HG03039 (cell line): ENCODE measurements around the gene FRMD8.

Experiments used
- ATAC-seq: cut with Tn5 transposase; IDR thresholded peaks from one replicate; pipeline ENCODE4 v1.9.1; 2021; ENCODE audit warnings: mild to moderate bottlenecking, moderate library complexity; ENCODE audit not compliant: unreplicated experiment

Gene FRMD8

DNA sequence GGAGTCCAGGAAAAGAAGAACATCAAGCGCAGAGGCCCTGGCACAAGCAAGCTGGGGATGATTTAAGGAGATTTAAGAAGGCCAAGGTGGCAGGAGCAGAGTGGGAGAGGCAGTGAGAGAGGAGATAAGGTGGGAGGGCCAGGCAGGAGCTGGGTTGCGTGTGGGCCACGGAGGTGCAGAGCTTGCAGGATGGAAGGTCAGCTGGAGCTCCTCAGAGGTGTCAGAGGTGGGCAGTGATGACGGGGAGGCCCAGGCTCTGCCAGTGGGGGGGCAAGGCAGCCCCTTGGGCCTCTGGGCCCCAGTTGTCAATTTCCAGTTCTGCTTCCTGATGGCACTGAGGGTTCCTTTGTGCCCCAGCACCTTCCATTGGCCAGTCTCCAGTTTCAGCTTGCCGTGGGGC, 6.5 kb downstream of the FRMD8 start:
- ATAC-seq: no peak

DNA sequence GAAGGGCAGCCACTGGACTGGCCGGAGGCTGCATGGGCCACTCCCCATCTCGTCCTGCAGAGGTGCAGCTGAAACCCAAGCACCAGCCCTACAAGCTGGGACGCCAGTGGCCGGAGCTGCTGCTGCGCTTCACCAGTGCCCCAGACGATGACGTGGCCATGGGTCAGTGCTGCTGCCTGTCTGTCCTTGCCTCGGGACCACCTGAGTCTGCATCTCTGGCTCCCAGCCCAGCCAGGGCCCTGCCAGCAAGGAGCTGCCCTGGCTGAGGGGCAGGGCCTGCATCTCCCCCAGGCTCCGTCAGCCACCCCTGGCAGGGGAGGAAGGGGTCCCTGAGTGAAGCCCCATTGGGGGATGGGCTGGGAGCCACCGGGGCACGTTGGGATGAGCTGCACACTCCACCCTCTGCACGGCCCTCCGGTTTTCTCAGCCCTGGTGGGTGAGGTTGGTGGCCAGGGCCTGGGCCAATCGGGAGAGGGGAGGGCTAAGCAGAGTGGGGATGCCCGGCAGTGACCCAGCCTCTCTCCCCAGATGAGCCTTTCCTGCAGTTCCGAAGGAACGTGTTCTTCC, 7.2 kb downstream of the FRMD8 start:
- ATAC-seq: no peak

DNA sequence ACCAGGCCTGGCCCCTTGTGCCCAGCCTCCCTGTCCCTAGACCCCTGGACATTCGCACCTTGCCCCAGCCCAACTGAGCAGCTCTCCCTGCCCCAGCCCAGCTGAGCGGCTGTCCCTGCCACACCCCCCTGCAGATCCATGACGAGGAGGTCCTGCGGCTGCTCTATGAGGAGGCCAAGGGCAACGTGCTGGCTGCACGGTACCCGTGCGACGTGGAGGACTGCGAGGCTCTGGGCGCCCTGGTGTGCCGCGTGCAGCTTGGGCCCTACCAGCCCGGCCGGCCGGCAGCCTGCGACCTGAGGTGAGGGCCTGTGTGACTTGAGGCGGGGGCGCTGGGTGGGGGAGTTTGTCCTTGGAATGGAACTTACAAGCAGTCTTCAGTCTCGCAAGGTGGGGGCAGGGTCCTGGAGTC, 7.7 kb downstream of the FRMD8 start:
- ATAC-seq: no peak

DNA sequence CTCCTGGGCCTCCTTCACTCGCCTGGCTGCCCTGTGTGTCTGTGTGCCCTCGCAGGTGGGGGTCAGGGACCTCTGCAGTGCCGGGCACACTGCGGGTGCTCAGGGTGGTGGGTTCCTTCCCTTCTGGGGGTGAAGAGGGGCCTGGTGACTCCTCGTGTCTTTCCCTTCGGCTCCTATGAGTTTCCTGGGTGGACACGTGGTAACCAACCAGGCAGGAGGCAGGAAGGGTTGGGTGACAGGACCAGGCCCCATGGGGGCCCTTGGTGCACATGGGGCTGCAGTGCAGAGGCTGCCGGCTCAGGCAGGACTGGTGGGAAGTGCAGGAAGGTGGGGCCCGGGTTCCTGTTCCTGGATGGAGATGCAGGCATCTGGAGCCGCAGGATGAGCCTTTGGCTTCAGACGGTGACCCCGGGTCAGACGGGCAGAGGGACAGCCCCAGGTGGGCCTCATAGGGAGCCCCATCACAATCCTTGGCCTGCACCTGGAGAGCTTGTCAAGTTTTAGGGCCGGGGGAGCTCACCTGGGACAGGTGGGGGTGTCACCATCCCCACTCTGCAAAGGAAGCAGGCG, 9.6 kb downstream of the FRMD8 start:
- no peak for ATAC-seq

DNA sequence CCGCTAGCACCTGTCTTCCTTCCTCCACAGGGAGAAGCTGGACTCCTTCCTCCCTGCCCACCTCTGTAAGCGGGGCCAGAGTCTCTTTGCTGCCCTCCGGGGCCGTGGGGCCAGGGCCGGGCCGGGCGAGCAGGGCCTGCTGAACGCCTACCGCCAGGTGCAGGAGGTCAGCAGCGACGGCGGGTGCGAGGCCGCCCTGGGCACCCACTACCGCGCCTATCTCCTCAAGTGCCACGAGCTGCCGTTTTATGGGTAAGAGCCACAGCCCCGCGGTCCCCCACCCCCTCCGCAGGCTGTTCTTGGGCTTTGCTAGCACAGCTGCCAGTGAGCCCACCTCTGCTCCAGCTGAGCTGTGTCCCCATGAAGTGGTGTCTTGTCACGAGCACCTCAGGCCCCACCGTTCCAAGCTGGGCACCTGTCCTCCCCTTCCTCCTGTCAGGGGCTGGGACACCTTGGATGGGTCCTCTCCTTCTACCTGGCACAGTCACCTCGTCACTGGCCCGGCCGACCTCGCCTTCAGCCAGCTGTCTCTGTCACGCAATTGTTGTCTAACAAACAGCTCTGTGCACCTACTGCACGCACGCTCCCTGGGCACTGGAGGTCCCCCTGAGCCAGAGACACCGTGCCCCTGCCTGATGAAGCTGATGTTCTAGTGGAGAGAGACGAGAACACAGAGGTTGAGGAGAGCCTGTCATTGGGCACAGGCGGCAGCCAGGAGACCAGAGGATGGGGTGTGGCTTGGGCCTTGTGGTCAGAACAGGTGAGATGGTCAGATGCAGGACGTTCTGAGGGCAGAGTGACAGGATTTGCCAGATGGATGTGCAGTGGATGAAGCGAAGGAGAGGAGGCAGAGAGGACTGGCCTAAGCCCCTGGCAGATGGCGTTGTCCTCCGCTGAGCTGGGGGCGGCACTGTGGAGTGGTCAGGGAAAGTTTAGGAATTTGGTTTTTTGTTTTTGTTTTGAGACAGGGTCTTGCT, 10.6 kb downstream of the FRMD8 start:
- no peak for ATAC-seq

DNA sequence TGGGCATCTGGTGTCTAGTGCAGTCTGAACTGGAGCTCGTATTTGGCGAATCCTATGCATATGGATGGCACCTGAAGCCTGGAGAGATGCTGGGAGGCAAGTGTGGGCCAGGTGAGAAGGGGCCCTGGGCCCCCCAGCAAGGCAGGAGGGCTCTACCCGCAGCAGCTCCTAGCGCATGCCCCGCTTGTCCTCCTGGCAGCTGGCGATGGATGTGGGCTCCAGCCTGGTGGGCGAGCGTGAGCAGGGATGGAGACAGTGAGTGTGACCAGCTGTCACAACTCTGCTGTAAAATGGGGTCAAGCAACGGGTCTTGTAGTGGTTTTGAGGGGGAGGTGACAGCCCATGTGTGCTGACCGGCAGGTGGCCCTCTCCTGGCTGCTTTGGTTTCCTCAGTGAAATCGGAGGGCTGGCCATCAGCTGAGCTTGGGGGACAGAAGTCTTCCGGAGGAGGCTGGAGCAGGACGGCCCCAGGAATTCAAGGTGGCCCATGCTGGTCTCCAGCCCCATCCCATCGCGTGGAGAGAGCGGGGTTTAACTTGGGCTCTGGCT, 12.0 kb downstream of the FRMD8 start:
- no peak for ATAC-seq

DNA sequence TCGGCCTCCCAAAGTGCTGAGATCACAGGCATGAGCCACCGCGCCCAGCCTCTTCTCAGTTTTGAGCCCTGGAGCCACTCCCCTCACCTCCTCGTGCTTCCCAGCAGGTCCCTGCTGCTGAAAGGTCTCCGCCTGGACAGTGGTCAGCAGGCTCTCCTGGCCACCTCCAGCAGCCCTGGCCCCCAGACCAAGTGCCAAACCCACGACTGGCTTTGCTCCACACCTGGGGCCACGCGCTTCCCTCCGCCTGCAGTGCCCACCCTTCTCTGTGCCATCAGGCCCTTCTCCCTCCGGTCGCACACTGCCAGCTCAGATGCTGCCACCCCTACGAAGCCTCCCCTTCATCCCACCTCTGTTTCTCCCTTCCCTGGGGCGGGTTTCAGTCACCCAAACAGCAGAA, 12.8 kb downstream of the FRMD8 start:
- no peak for ATAC-seq

DNA sequence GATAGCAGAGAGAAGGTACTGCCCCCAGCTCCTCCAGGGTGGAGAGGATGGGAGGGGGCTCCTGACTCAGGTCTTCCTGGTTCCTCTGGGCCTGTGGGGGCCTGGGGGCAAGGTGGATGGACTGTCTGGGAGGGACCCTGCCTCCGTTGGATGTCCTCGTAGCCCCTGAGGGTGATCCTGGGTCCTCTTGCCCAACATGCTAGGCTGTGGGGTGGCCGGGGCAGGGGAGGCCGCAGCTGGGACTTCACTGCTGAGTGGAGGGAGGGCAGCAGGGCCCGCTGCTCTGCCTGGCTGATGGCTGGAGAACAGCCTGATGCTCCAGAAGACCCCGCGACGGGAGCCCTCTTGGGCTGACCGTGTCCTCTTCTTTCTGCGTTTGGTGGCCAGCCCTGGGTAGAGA, 13.4 kb downstream of the FRMD8 start:
- no peak for ATAC-seq

DNA sequence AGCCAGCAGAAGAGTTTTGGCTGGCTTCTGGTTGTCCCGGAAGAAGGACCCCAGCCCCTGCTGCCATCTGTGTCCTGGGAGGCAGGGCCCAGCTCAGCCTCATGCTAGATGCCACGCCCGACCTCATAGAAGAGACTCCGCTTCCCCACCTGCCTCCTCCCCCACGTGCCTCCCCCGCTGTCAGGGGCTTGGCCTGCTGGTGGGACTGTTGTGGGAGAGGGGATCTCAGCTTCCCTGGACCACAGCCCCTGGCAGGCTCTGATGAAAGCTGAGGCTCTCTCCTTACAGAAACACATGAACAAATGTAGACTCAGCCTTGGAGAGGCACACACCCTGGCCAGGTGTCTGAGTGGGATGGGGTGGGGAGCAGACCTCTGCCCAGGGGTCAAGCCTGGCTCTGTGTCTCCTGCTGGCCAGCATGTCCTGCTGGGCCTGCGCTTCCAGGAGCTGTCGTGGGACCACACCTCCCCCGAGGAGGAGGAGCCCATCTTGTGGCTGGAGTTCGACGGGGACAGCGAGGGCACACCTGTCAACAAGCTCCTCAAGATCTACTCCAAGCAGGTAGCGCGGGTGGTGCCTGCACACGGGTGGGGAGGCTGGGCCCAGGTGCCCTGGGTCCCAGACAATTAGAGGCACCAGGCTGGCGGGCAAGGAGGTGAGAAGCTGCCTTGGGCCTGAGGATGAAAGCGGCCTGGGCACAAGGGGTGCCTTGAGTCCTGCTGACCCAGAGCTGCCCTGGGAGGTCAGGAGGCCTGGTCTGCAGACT, 14.1 kb downstream of the FRMD8 start:
- ATAC-seq: no peak

DNA sequence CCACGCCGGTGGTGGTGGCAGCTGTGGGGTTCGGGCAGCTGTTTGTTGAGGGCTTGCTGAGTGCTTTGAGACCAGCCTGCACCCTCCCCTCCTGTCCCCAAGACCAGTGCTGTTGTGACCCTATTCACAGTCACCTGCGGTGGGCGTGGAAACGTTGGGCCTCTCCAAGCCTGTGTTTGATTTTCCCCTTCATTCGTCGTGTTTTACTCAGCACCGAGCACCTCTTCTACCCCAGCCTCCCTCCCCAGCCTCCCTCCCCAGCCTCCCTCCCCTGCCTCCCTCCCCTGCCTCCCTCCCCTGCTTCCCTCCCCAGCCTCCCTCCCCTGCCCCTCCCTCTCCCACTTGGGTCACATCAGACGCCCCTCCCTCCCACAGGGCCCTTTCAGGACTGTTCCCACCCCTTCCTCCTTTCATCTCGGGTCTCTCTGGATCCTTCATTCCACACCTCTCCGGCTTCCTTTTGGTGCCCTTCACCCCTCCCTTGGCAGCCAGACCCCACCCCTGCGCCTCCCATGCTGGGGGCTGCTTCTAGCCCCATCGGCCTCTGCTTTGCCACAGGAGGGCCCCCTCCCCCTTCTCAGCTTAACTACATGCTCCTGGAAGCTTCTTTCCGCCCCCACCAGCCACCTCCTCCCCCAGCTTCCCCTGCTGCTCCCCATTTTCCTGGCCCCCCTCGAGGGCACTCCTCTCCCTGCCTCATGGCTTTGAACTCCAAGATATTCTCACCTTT, 14.8 kb downstream of the FRMD8 start:
- no peak for ATAC-seq

DNA sequence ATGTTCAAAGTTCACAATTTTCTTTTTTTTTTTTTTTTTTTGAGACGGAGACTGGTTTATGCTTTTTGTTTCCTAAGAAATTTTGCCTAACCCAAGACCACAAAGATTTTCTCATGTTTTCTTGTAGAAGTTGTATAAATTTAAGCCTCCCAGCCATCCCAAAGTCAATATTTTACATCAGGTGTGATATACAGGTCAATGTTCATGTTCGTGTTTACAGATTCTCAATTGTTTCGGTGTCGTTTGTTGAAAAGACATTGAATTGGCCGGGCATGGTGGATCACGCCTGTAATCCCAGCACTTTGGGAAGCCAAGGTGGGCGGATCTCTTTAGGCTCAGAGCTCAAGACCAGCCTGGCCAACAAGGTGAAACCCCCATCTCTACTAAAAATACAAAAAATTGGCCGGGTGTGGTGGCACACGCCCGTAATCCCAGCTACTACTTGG, 15.4 kb downstream of the FRMD8 start:
- no peak for ATAC-seq

DNA sequence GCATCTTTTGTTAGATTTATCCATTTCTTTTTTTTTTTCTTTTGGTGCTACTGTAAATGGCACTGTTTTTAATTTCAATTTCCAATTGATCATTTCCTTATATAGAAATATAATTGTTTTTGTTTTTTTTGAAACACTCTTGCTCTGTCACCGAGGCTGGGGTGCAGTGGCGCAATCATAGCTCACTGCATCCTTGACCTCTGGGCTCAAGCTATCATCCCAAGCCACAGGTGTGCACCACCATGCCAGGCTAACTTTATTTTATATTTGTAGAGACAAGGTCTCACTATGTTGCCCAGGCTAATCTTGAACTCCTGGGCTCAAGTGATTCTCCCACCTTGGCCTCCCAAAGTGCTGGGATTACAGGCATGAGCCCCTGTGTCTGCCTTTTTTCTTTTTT, 16.4 kb downstream of the FRMD8 start:
- no peak for ATAC-seq

DNA sequence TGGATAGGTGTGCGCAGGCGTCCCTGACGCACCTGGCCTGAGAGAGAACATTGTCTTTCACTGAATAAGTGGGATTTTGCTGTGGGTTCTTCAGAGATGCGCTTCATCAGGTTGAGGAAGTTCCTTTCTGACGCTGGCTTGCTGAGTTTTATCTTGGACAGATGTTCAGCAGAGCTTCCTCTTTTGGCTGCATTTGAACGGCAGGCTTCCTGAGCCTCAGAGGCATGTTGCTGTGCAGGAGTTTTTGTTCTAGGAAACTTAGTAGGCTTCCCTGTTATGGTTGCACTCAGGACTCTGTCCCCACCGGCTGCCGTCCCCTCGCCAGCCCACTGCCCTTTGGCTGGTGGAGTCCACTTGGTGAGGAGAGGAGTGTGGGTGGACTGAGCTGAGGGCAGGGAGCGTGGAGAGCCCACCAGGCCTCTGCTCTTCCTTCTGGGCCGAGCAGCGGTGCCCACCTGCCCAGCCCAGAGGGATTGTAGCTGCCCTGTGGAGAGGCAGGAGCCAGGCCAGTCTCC, 17.2 kb downstream of the FRMD8 start:
- ATAC-seq: no peak

DNA sequence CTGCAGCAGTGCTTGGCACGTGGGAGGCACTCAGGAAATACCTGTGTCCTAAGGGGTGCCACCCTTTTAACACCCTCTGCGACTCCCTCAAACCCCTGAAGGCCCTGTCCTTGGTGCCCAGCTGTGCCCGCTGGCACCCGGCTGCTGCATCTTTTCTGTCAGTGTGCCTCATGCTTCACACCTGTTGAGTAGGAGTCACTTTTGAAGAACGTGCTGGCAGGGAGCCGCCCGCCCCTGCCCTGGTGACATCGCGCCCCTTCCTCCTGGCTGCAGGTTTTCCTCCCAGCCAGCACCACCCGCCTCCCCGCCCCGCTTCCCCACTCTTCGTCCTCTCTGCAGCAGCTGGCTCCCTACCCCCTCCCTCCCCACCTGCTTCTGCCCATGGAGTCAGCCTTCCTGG, 17.8 kb downstream of the FRMD8 start:
- ATAC-seq: no peak

DNA sequence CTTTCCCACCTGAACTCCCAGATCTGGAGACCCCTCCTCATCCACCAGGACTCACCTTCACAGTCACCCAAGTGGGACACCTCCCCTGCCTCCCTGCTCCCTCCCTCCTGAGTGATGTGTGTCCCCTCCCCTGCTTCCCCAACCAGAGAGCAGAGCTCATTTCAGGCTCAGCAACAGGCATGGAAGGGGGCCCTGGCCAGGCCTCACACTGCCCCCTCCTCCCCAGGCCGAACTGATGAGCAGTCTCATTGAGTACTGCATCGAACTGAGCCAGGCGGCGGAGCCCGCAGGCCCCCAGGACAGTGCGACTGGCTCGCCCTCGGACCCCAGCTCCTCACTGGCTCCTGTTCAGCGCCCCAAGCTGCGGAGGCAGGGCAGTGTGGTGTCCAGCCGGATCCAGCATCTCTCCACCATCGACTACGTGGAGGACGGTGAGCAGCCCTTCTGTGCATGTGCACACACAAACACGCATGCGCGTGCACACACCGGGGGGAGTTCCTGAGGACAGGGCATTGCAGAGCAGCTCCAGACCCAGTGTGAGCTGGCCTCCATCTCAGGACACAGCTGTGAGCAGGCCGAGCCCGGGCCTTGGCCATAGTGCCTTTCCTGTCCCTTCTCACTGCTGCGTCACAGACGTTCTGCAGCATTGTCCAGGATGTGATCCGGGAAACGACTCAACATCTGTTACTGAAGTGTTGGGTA, 18.4 kb downstream of the FRMD8 start:
- ATAC-seq: no peak

DNA sequence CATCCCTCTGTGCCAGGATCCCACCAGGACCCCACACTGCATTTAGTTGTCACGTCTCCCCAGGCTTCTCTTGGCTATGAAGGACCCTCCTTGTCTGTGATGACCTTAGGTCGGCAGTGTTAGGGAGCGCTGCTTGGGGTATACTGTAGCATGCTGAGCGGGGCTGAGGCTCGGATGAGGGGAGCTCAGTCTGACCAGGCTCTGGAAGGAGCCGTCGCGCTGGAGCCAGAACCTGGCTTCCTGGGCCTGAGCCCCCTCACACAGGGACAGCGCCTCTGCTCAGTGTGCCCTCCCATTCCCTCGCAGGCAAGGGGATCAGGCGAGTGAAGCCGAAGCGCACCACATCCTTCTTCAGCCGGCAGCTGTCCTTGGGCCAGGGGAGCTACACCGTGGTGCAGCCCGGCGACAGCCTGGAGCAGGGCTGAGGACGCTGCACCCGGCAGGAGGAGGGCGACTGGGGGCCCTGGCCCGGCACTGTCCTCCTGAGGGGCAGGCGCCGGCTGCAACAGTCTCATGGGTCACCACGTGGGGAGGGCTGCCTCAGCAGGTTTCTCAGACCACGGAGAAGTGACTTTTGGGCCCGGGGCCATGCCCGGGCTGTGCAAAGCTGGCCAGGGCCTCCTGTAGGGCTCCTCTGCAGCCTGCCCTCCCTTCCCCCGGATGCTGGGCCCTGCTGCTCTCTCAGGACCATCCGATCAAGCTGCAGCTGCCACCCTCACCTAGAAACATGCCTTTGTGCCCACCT, 24.7 kb downstream of the FRMD8 start:
- no peak for ATAC-seq

DNA sequence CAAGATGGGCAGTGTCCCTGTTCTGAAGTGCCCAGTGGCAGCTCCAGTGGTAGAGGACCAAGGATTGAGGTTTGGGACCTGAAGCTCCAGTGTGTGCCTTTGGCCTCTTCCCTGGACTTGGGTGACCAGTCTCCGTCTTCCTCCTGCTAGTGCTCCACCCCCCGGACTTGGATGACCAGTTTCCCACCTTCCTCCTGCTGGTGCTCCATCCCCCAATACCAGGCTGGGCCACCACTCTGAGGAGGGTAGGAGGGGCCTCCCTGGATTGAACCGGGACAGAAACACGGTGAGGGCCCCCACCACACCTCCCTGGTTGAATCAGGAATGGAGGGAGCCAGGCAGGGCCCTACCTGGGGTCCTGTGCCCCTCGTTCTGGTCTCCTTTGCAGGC, 25.2 kb downstream of the FRMD8 start:
- no peak for ATAC-seq

DNA sequence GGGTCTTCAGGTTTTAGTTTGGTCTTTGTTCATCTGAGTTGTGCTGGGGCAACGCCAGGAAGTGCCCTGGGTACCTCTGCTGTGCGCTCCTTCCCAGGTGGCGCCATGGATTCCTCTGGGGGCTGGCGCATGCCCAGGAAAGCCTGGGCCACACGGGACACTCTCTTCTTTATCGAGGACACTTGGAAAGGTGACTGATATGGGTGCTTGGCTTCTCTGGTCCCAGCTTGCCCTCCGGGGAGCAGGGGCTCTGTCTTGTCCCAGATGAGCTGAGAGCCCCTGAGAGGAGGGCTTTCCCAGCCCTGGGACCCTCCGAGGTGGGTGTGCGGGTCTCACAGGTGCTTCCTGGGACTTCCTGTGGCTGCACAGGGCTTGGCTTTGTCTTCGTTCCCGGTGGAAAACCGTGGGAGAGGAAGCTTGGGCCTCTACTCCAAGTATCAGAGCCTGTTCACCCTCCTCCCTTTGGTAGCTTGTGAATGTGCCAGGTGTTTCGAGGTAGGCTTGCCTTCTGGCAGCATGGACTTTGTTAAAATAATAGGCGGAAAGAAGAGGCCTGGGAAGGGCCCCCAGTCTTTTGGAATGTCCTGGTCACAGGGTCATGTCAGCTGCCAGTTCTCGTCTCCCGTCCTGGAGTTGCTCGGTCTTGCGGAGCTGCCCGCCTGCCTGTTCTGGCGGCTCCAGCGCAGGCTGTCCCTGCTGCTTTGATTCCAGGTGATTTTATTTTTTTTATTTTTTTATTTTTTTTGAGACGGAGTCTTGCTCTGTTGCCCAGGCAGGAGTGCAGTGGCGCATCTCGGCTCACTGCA, 26.0 kb downstream of the FRMD8 start:
- ATAC-seq: no peak
